Measurements from ENCODE around the gene TEK.

TEK gene

GRCh38 chr9:27248702-27249101, 139.7 kb downstream of the TEK start:
- DNase-seq, result no peak

- DNase-seq, result no peak
Observed at GRCh38 chr9:27258662-27259061, 149.6 kb downstream of the TEK start.

GRCh38 chr9:27260789-27261516, 151.9 kb downstream of the TEK start:
- DNase-seq, result no peak

GRCh38 chr9:27261517-27262211, 152.6 kb downstream of the TEK start:
- DNase-seq, result no peak

GRCh38 chr9:27272103-27272502, 163.1 kb downstream of the TEK start:
- DNase-seq, result no peak

GRCh38 chr9:27273186-27273585, 164.2 kb downstream of the TEK start:
- no peak for DNase-seq

- DNase-seq, result peak; percentile 3
Observed at GRCh38 chr9:27276193-27277030, 167.4 kb downstream of the TEK start.

GRCh38 chr9:27278374-27278773, 169.3 kb downstream of the TEK start:
- no peak for DNase-seq

- no peak for DNase-seq
Observed at GRCh38 chr9:27279611-27280010, 170.6 kb downstream of the TEK start.
